Keratinocyte (primary cell): Measurements from ENCODE around the gene HELZ2. TPM values are rescaled to one million over a fixed set of nuclear protein-coding genes. Genes with fewer than 3 reads are reported as not detected.

Experiments used
- DNase-seq: peaks from one replicate; pipeline ENCODE4 v3.0.0-alpha.2; 2011; ENCODE audit warnings: low read depth, missing footprints, low spot score
- FAIRE-seq: peaks from 2 replicates; lab custom pipeline; 2011; peaks lifted over from hg19 to GRCh38; lab: Jason Lieb, UNC
- H2AFZ ChIP-seq: 2 replicates; pipeline ENCODE4 v1.6.0; 2012; ENCODE audit warnings: low read length, control low read depth, inconsistent platforms; ENCODE audit not compliant: control insufficient read depth
- H3K27ac ChIP-seq: 2 replicates; pipeline ENCODE4 v1.5.1; 2011; ENCODE audit warnings: low read length; ENCODE audit not compliant: control insufficient read depth, insufficient read depth
- H3K27me3 ChIP-seq: 3 replicates; pipeline ENCODE4 v1.6.0; 2011; ENCODE audit warnings: low read length; ENCODE audit not compliant: control insufficient read depth, insufficient read depth; ENCODE audit errors: extremely low read depth
- H3K36me3 ChIP-seq, 2 experiments: 2 replicates in 1 of 2; 3 replicates in 1 of 2; pipeline ENCODE4 v1.5.1; 2011; ENCODE audit warnings: low read length in 2 of 2, mild to moderate bottlenecking in 1 of 2; ENCODE audit not compliant: control insufficient read depth in 2 of 2, insufficient read depth in 2 of 2; ENCODE audit errors: extremely low read depth in 1 of 2
- H3K4me1 ChIP-seq: 3 replicates; pipeline ENCODE4 v1.5.1; 2011; ENCODE audit warnings: low read length; ENCODE audit not compliant: control insufficient read depth, insufficient read depth; ENCODE audit errors: extremely low read depth
- H3K4me2 ChIP-seq: 3 replicates; pipeline ENCODE4 v1.6.0; 2011; ENCODE audit warnings: low read depth, low read length; ENCODE audit not compliant: control insufficient read depth, insufficient read depth; ENCODE audit errors: extremely low read depth
- H3K4me3 ChIP-seq, 3 experiments: fragments of 200-600 bp in 1 of 3; sonication (generic) in 1 of 3; 2 replicates in 2 of 3; 3 replicates in 1 of 3; pipeline ENCODE4 v1.5.1; 2011 to 2016; ENCODE audit warnings: low read length in 3 of 3, mild to moderate bottlenecking in 3 of 3, control low read depth in 2 of 3, inconsistent platforms in 1 of 3, low read depth in 1 of 3, mixed read lengths in 1 of 3, mixed run types in 1 of 3, moderate library complexity in 1 of 3; ENCODE audit not compliant: control insufficient read depth in 2 of 3, insufficient read depth in 2 of 3; ENCODE audit errors: extremely low read depth in 1 of 3
- H3K79me2 ChIP-seq: 2 replicates; pipeline ENCODE4 v1.6.0; 2012; ENCODE audit warnings: low read length; ENCODE audit not compliant: control insufficient read depth, insufficient read depth
- H3K9ac ChIP-seq: 3 replicates; pipeline ENCODE4 v1.6.0; 2011; ENCODE audit warnings: low read length; ENCODE audit not compliant: control insufficient read depth, insufficient read depth; ENCODE audit errors: extremely low read depth
- H3K9me1 ChIP-seq: 3 replicates; pipeline ENCODE4 v1.6.0; 2011; ENCODE audit warnings: low read length; ENCODE audit not compliant: control insufficient read depth, insufficient read depth; ENCODE audit errors: extremely low read depth
- H3K9me3 ChIP-seq: 2 replicates; pipeline ENCODE4 v1.5.1; 2012; ENCODE audit warnings: low read depth, low read length; ENCODE audit not compliant: control insufficient read depth
- H4K20me1 ChIP-seq: 3 replicates; pipeline ENCODE4 v1.6.0; 2011; ENCODE audit warnings: low read length; ENCODE audit not compliant: control insufficient read depth, insufficient read depth; ENCODE audit errors: extremely low read depth
- EZH2 ChIP-seq: IDR thresholded peaks from one replicate; pipeline ENCODE4 v1.6.1; 2012; ENCODE audit warnings: inconsistent platforms, mild to moderate bottlenecking, low read length, moderate library complexity
- dilution Hi-C: fragments of 300-500 bp; cut with MboI; formaldehyde crosslinking; loops from one replicate; pipeline ENCODE4 v1.7.0; 2020; ENCODE audit warnings: low sequenced_read_pairs; ENCODE audit not compliant: extremely low pct_ligation_motif_present
- polyA plus RNA-seq, 5 experiments: library from polyadenylated mRNA; depleted of rRNA in 3 of 5; stranded (reverse) in 3 of 5; stranded (forward) in 1 of 5; unstranded in 1 of 5; fragments of >200 nt; gene quantifications; 1 replicate in 1 of 5; 2 replicates in 3 of 5; 3 replicates in 1 of 5; pipeline versions ENCODE4 v1.2.1 to v1.2.3, GENCODE V29; 2011 to 2012; ENCODE audit warnings: missing spikeins in 2 of 5, low read depth in 1 of 5, low replicate concordance in 1 of 5
- TF ChIP-seq, protein P1 (sequence below), 3 experiments: IDR thresholded peaks in 1 of 3; conservative IDR thresholded peaks in 1 of 3; optimal IDR thresholded peaks in 1 of 3; 2 replicates in 2 of 3; 3 replicates in 1 of 3; pipeline versions ENCODE3 to v1.5.1; 2011; ENCODE audit warnings: low read length in 3 of 3, mild to moderate bottlenecking in 3 of 3, moderate library complexity in 2 of 3, control low read depth in 1 of 3, inconsistent platforms in 1 of 3; ENCODE audit not compliant: insufficient read depth in 2 of 3; ENCODE audit errors: extremely low read depth in 1 of 3

HELZ2 gene
- polyA plus RNA-seq, 1 donor (not counting 4 experiments of a cell fraction or from before 2014, with no cell fraction given): 14.8 TPM

DNA sequence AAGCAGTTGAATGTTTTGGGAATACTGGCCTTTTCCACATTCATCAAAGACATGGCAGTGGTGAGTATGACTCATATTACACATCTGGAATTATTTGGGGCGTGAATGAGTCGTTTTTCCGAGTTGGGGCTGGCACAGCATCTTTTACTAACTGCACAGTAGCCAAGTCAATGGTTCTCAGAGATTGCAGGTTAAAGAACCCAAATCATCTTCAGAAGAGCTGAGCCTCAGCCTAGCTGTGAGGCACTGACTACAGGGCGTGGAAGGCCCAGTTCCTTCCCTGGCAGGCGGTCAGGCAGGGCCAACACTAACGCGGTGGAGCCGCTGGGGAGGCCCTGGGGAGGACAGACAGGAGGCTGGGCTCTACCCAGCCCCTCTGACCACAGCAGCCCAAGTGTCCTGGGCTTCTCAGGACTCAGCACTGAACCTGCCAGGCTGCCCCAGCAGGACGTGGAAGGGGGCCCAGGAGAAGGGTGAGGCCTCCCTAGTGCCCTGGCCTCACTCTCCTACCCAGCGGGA, 20.1 kb upstream of the HELZ2 start:
- no peak overlapping the region for H3K4me2 ChIP-seq
- no peak overlapping the region for H2AFZ ChIP-seq
- H4K20me1 ChIP-seq: no peaks in the 10 kb centered on the region
- no peaks in the 10 kb centered on the region for H3K27me3 ChIP-seq
- H3K27ac ChIP-seq: no peak overlapping the region
- no peak for DNase-seq
- TF ChIP-seq EZH2: no peak
- TF ChIP-seq, protein P1, sequence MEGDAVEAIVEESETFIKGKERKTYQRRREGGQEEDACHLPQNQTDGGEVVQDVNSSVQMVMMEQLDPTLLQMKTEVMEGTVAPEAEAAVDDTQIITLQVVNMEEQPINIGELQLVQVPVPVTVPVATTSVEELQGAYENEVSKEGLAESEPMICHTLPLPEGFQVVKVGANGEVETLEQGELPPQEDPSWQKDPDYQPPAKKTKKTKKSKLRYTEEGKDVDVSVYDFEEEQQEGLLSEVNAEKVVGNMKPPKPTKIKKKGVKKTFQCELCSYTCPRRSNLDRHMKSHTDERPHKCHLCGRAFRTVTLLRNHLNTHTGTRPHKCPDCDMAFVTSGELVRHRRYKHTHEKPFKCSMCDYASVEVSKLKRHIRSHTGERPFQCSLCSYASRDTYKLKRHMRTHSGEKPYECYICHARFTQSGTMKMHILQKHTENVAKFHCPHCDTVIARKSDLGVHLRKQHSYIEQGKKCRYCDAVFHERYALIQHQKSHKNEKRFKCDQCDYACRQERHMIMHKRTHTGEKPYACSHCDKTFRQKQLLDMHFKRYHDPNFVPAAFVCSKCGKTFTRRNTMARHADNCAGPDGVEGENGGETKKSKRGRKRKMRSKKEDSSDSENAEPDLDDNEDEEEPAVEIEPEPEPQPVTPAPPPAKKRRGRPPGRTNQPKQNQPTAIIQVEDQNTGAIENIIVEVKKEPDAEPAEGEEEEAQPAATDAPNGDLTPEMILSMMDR (optimal IDR thresholded peaks at IDR 0.05 in 1 of 3, IDR thresholded peaks at IDR 0.05 in 1 of 3, conservative IDR thresholded peaks at IDR 0.05 in 1 of 3; ENCODE audit: extremely low read depth in 1 of 3, insufficient read depth in 2 of 3, low read length in 3 of 3): no peak
- peaks cover 9 to 27% of the 10 kb centered on the region in 2 experiments for H3K36me3 ChIP-seq
- H3K9me3 ChIP-seq: no peaks in the 10 kb centered on the region
- no peak for FAIRE-seq
- no peaks in the 10 kb centered on the region for H3K4me1 ChIP-seq
- H3K79me2 ChIP-seq: no peaks in the 10 kb centered on the region
- H3K9me1 ChIP-seq: no peaks in the 10 kb centered on the region
- dilution Hi-C loops: no loop called here
- H3K4me3 ChIP-seq: no peak overlapping the region
- H3K9ac ChIP-seq: no peak overlapping the region

DNA sequence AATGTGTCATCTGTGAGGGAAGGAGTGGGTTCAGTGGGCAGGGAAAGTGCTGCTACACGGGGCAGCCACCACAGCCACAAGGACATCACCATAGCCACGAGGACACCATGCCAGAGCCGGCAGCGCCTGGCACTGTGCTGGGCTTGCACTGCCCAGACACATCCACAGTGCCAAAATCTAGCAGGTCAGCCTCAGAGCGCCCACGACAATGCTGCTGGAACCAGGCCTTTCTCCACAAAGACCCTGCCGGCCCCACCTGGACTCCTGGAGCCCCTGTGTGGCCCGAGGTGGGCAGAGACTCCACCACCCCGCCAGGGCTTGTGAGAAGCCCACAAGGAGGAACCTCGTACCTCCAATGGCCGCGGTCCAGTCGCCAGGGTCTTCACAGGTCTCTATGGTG, 18.6 kb upstream of the HELZ2 start:
- dilution Hi-C loops: no loop called here
- no peak for TF ChIP-seq EZH2
- TF ChIP-seq, protein P1 (optimal IDR thresholded peaks at IDR 0.05 in 1 of 3, IDR thresholded peaks at IDR 0.05 in 1 of 3, conservative IDR thresholded peaks at IDR 0.05 in 1 of 3; ENCODE audit: extremely low read depth in 1 of 3, insufficient read depth in 2 of 3, low read length in 3 of 3): no peak
- no peaks in the 10 kb centered on the region for H3K9me1 ChIP-seq

More for the DNA sequence above, 18.6 kb upstream of the HELZ2 start:
- H3K27ac ChIP-seq: no peak overlapping the region
- DNase-seq (no peak), FAIRE-seq (no peak)
- H3K4me3 ChIP-seq: no peak overlapping the region
- H3K27me3 ChIP-seq: no peaks in the 10 kb centered on the region
- H3K4me1 ChIP-seq: no peaks in the 10 kb centered on the region
- H3K36me3 ChIP-seq: peaks cover 9 to 27% of the 10 kb centered on the region in 2 experiments
- no peak overlapping the region for H3K4me2 ChIP-seq
- no peaks in the 10 kb centered on the region for H4K20me1 ChIP-seq
- no peak overlapping the region for H2AFZ ChIP-seq
- H3K9ac ChIP-seq: no peak overlapping the region
- no peaks in the 10 kb centered on the region for H3K79me2 ChIP-seq
- no peaks in the 10 kb centered on the region for H3K9me3 ChIP-seq
